ENCODE data around the gene LSM4.
A peak's percentile ranks its signal among the peaks of the same experiment; 100 is the strongest.
"Not testable (repeated sequence)": the region's sequence is repeated elsewhere in the genome, so short reads cannot be mapped to it uniquely, and the experiment has no call there.

The LSM4 gene

GRCh38 chr19:18322759-18323460 lies at the start of gene LSM4:
Gene LSM4 (minus strand): TSS chr19:18323076. CDS start chr19:18323020, 56 bp downstream.
- peak within 1 kb of the TSS; percentile 90 for H3K9ac ChIP-seq (ENCODE audit: low read depth, low read length)
- peaks cover 17% of the 10 kb centered on the region for H3K4me1 ChIP-seq (ENCODE audit: control insufficient read depth, insufficient read depth, low read length)
- H3K27ac ChIP-seq (ENCODE audit: low read depth, low read length) = peak within 1 kb of the TSS; percentile 97
- H3K9me3 ChIP-seq (ENCODE audit: control insufficient read depth, insufficient read depth, low read length) = no peaks in the 10 kb centered on the region
- peaks cover 21% of the 10 kb centered on the region for H3K36me3 ChIP-seq (ENCODE audit: control insufficient read depth, insufficient read depth, low read length)
- H3K27me3 ChIP-seq (ENCODE audit: control insufficient read depth, insufficient read depth, low read length) = no peaks in the 10 kb centered on the region
- peak within 1 kb of the TSS; percentile 90 for H3K4me3 ChIP-seq (ENCODE audit: low read depth, low read length)

GRCh38 chr19:18368504-18369222 lies 45.8 kb upstream of the LSM4 start:
- Histone ChIP-seq H3K9ac (ENCODE audit: low read depth, low read length) (no peak overlapping the region), H3K4me1 (ENCODE audit: control insufficient read depth, insufficient read depth, low read length) (peaks cover 11% of the 10 kb centered on the region), H3K4me3 (ENCODE audit: low read depth, low read length) (no peak overlapping the region), H3K9me3 (ENCODE audit: control insufficient read depth, insufficient read depth, low read length) (no peaks in the 10 kb centered on the region), H3K27ac (ENCODE audit: low read depth, low read length) (peak overlapping the region; percentile 47), H3K27me3 (ENCODE audit: control insufficient read depth, insufficient read depth, low read length) (no peaks in the 10 kb centered on the region), H3K36me3 (ENCODE audit: control insufficient read depth, insufficient read depth, low read length) (0 out of 2 replicates have a peak, but pooled peaks cover 2% of the 10 kb centered on the region)

GRCh38 chr19:18366021-18366435 lies 43.2 kb upstream of the LSM4 start:
- Histone ChIP-seq H3K9me3 (ENCODE audit: control insufficient read depth, insufficient read depth, low read length) (no peaks in the 10 kb centered on the region), H3K4me3 (ENCODE audit: low read depth, low read length) (no peak overlapping the region), H3K36me3 (ENCODE audit: control insufficient read depth, insufficient read depth, low read length) (peaks cover 12% of the 10 kb centered on the region; the same call in 1 of the 2 replicates), H3K4me1 (ENCODE audit: control insufficient read depth, insufficient read depth, low read length) (peaks cover 8% of the 10 kb centered on the region; the same call in 1 of the 2 replicates), H3K9ac (ENCODE audit: low read depth, low read length) (no peak overlapping the region), H3K27me3 (ENCODE audit: control insufficient read depth, insufficient read depth, low read length) (no peaks in the 10 kb centered on the region), H3K27ac (ENCODE audit: low read depth, low read length) (no peak overlapping the region)

- Histone ChIP-seq H3K27ac (ENCODE audit: low read depth, low read length) (peak overlapping the region; percentile 82), H3K9ac (ENCODE audit: low read depth, low read length) (peak overlapping the region; percentile 58), H3K4me3 (ENCODE audit: low read depth, low read length) (no peak overlapping the region), H3K27me3 (ENCODE audit: control insufficient read depth, insufficient read depth, low read length) (no peaks in the 10 kb centered on the region), H3K4me1 (ENCODE audit: control insufficient read depth, insufficient read depth, low read length) (peaks cover 8% of the 10 kb centered on the region; the same call in 1 of the 2 replicates), H3K36me3 (ENCODE audit: control insufficient read depth, insufficient read depth, low read length) (peaks cover 12% of the 10 kb centered on the region; the same call in 1 of the 2 replicates), H3K9me3 (ENCODE audit: control insufficient read depth, insufficient read depth, low read length) (no peaks in the 10 kb centered on the region)
Observed at GRCh38 chr19:18364826-18365528, 42.1 kb upstream of the LSM4 start.

- not testable (repeated sequence) for H3K4me1 ChIP-seq (ENCODE audit: control insufficient read depth, insufficient read depth, low read length); H3K4me3 ChIP-seq (ENCODE audit: low read depth, low read length); H3K9me3 ChIP-seq (ENCODE audit: control insufficient read depth, insufficient read depth, low read length); H3K27me3 ChIP-seq (ENCODE audit: control insufficient read depth, insufficient read depth, low read length)
- Histone ChIP-seq H3K9ac (ENCODE audit: low read depth, low read length) (peak overlapping the region; percentile 58), H3K27ac (ENCODE audit: low read depth, low read length) (peak overlapping the region; percentile 82), H3K36me3 (ENCODE audit: control insufficient read depth, insufficient read depth, low read length) (peaks cover 15% of the 10 kb centered on the region; the same call in 1 of the 2 replicates)
Observed at GRCh38 chr19:18364277-18364825, 41.5 kb upstream of the LSM4 start.

- Histone ChIP-seq H3K27ac (ENCODE audit: low read depth, low read length) (no peak overlapping the region), H3K36me3 (ENCODE audit: control insufficient read depth, insufficient read depth, low read length) (peaks cover 15% of the 10 kb centered on the region; the same call in 1 of the 2 replicates), H3K27me3 (ENCODE audit: control insufficient read depth, insufficient read depth, low read length) (no peaks in the 10 kb centered on the region), H3K9ac (ENCODE audit: low read depth, low read length) (no peak overlapping the region), H3K4me1 (ENCODE audit: control insufficient read depth, insufficient read depth, low read length) (peaks cover 8% of the 10 kb centered on the region; the same call in 1 of the 2 replicates), H3K9me3 (ENCODE audit: control insufficient read depth, insufficient read depth, low read length) (no peaks in the 10 kb centered on the region), H3K4me3 (ENCODE audit: low read depth, low read length) (no peak overlapping the region)
Observed at GRCh38 chr19:18363787-18364186, 40.9 kb upstream of the LSM4 start.

GRCh38 chr19:18362934-18363542 lies 40.2 kb upstream of the LSM4 start:
- H3K27me3 ChIP-seq (ENCODE audit: control insufficient read depth, insufficient read depth, low read length) = no peaks in the 10 kb centered on the region
- no peak overlapping the region for H3K27ac ChIP-seq (ENCODE audit: low read depth, low read length)
- H3K4me1 ChIP-seq (ENCODE audit: control insufficient read depth, insufficient read depth, low read length) = peaks cover 8% of the 10 kb centered on the region; the same call in 1 of the 2 replicates
- no peak overlapping the region for H3K4me3 ChIP-seq (ENCODE audit: low read depth, low read length)
- H3K36me3 ChIP-seq (ENCODE audit: control insufficient read depth, insufficient read depth, low read length) = peaks cover 15% of the 10 kb centered on the region; the same call in 1 of the 2 replicates
- H3K9ac ChIP-seq (ENCODE audit: low read depth, low read length) = no peak overlapping the region
- H3K9me3 ChIP-seq (ENCODE audit: control insufficient read depth, insufficient read depth, low read length) = no peaks in the 10 kb centered on the region

- H3K4me1 ChIP-seq (ENCODE audit: control insufficient read depth, insufficient read depth, low read length) = peaks cover 8% of the 10 kb centered on the region; the same call in 1 of the 2 replicates
- H3K27ac ChIP-seq (ENCODE audit: low read depth, low read length) = no peak overlapping the region
Observed at GRCh38 chr19:18361646-18362045, 38.8 kb upstream of the LSM4 start.

GRCh38 chr19:18357041-18357440 lies 34.2 kb upstream of the LSM4 start:
- H3K4me3 ChIP-seq (ENCODE audit: low read depth, low read length) = no peak overlapping the region
- H3K4me1 ChIP-seq (ENCODE audit: control insufficient read depth, insufficient read depth, low read length) = no peaks in the 10 kb centered on the region
- H3K36me3 ChIP-seq (ENCODE audit: control insufficient read depth, insufficient read depth, low read length) = peaks cover 24% of the 10 kb centered on the region
- no peaks in the 10 kb centered on the region for H3K27me3 ChIP-seq (ENCODE audit: control insufficient read depth, insufficient read depth, low read length)
- no peak overlapping the region for H3K9ac ChIP-seq (ENCODE audit: low read depth, low read length)
- no peaks in the 10 kb centered on the region for H3K9me3 ChIP-seq (ENCODE audit: control insufficient read depth, insufficient read depth, low read length)
- H3K27ac ChIP-seq (ENCODE audit: low read depth, low read length) = no peak overlapping the region

More at GRCh38 chr19:18361646-18362045, 38.8 kb upstream of the LSM4 start:
- Histone ChIP-seq H3K27me3 (ENCODE audit: control insufficient read depth, insufficient read depth, low read length) (no peaks in the 10 kb centered on the region), H3K36me3 (ENCODE audit: control insufficient read depth, insufficient read depth, low read length) (peaks cover 24% of the 10 kb centered on the region), H3K4me3 (ENCODE audit: low read depth, low read length) (no peak overlapping the region), H3K9me3 (ENCODE audit: control insufficient read depth, insufficient read depth, low read length) (no peaks in the 10 kb centered on the region), H3K9ac (ENCODE audit: low read depth, low read length) (no peak overlapping the region)

GRCh38 chr19:18354743-18355142 lies 31.9 kb upstream of the LSM4 start:
- not testable (repeated sequence) for H3K4me1 ChIP-seq (ENCODE audit: control insufficient read depth, insufficient read depth, low read length); H3K4me3 ChIP-seq (ENCODE audit: low read depth, low read length); H3K9ac ChIP-seq (ENCODE audit: low read depth, low read length); H3K27ac ChIP-seq (ENCODE audit: low read depth, low read length); H3K27me3 ChIP-seq (ENCODE audit: control insufficient read depth, insufficient read depth, low read length); H3K9me3 ChIP-seq (ENCODE audit: control insufficient read depth, insufficient read depth, low read length)
- peaks cover 20% of the 10 kb centered on the region for H3K36me3 ChIP-seq (ENCODE audit: control insufficient read depth, insufficient read depth, low read length)

All from HUES48 (cell line).